A673 (cell line): ENCODE measurements around the gene CYP51A1. TPM values are rescaled to one million over a fixed set of nuclear protein-coding genes. Genes with fewer than 3 reads are reported as not detected.

Source experiments
- BruUV-seq: library from RNA; stranded (reverse); fragments of 400-500 nt; replicated peaks from 2 replicates; lab custom pipeline; 2021; lab: Mats Ljungman, UMichigan
- CTCF ChIA-PET: fragments of 300-600 bp; sonication (Branson Sonifier 250); formaldehyde crosslinking; loops from one replicate; lab custom pipeline; 2022; ENCODE audit warnings: antibody characterized with exemption; lab: Charles Lee
- POLR2A ChIA-PET: fragments of 300-600 bp; sonication (Branson Sonifier 250); formaldehyde crosslinking; loops from one replicate; lab custom pipeline; 2022; ENCODE audit warnings: antibody characterized with exemption; ENCODE audit not compliant: low non-redundant PET; lab: Charles Lee
- DNase-seq: peaks from one replicate; pipeline ENCODE4 v3.0.0-alpha.2; 2015; ENCODE audit warnings: low spot score
- H3K27ac ChIP-seq: fragments of 200-600 bp; sonication (generic); 2 replicates; pipeline ENCODE4 v1.5.1; 2016; ENCODE audit warnings: mixed run types, low read depth, mild to moderate bottlenecking, mixed read lengths, antibody characterized with exemption, low read length; ENCODE audit not compliant: poor library complexity, severe bottlenecking
- H3K27me3 ChIP-seq: fragments of 200-600 bp; sonication (generic); replicated peaks from 2 replicates; pipeline ENCODE4 v1.6.1; 2017; ENCODE audit warnings: mixed run types, low read depth, mild to moderate bottlenecking, mixed read lengths, antibody characterized with exemption, low read length; ENCODE audit not compliant: insufficient read depth, poor library complexity
- H3K36me3 ChIP-seq: fragments of 200-600 bp; sonication (generic); 2 replicates; pipeline ENCODE4 v1.6.1; 2016; ENCODE audit warnings: mixed run types, mild to moderate bottlenecking, mixed read lengths, antibody characterized with exemption, low read length; ENCODE audit not compliant: insufficient read depth, poor library complexity, severe bottlenecking
- H3K4me1 ChIP-seq: fragments of 200-600 bp; sonication (generic); 2 replicates; pipeline ENCODE4 v1.6.1; 2017; ENCODE audit warnings: mixed run types, mild to moderate bottlenecking, mixed read lengths, antibody characterized with exemption, low read length; ENCODE audit not compliant: insufficient read depth, poor library complexity, severe bottlenecking
- H3K4me3 ChIP-seq: fragments of 200-600 bp; sonication (generic); 2 replicates; pipeline ENCODE4 v1.5.1; 2016; ENCODE audit warnings: low read depth, mixed run types, mild to moderate bottlenecking, mixed read lengths, low read length; ENCODE audit not compliant: poor library complexity, severe bottlenecking
- H3K9me3 ChIP-seq: fragments of 200-600 bp; sonication (generic); 2 replicates; pipeline ENCODE4 v1.6.1; 2016; ENCODE audit warnings: mixed run types, low read depth, mild to moderate bottlenecking, mixed read lengths, antibody characterized with exemption, low read length; ENCODE audit not compliant: poor library complexity, severe bottlenecking
- CTCF ChIP-seq: fragments of 300-800, 200-600 bp; sonication (generic); conservative IDR thresholded peaks from 2 replicates; pipeline ENCODE4 v1.5.1; 2017; ENCODE audit warnings: low read depth, mild to moderate bottlenecking, antibody characterized with exemption, low read length, moderate library complexity, mixed read lengths
- EZH2 ChIP-seq: fragments of 200-600 bp; sonication (generic); IDR thresholded peaks from 2 replicates; pipeline ENCODE4 v1.6.1; 2017; ENCODE audit warnings: borderline replicate concordance, low read depth, mild to moderate bottlenecking, mixed read lengths, antibody characterized with exemption, low read length; ENCODE audit not compliant: poor library complexity, severe bottlenecking
- intact Hi-C: fragments of 100-400 bp; cut with micrococcal nuclease; formaldehyde crosslinking; loops from one replicate; pipeline ENCODE4 v1.10.0; 2022; ENCODE audit not compliant: unreplicated experiment
- total RNA-seq: library from RNA; stranded (reverse); gene quantifications from 2 replicates; pipeline ENCODE4 v1.2.3, GENCODE V29; 2021

Gene CYP51A1
- total RNA-seq, 1 experiment from 2014 or later: 150 TPM

GRCh38 chr7:92133737-92134270, 473 bp downstream of the CYP51A1 start:
- ChIA-PET CTCF (interaction anchor here (0.5 to 0.7 kb wide), 2 partner anchors 147 to 395 kb away, joined by 3 to 4 read pairs; partner anchors contain the start of gene RBM48), POLR2A (no interaction called here)
- Histone ChIP-seq H3K4me3 (peak overlapping the region; percentile 94), H3K4me1 (peaks cover 12% of the 10 kb centered on the region), H3K9me3 (no peaks in the 10 kb centered on the region), H3K36me3 (peaks cover 29% of the 10 kb centered on the region), H3K27me3 (no peaks in the 10 kb centered on the region), H3K27ac (peak overlapping the region; percentile 99)
- DNase-seq: peak; percentile 67
- TF ChIP-seq EZH2 (no peak), CTCF (peak; percentile 81)
- no TSS peak for BruUV-seq
- intact Hi-C loops: loop anchor here (5.0 kb wide), 1 partner anchor 313 kb away; the partner anchor contains the start of gene GATAD1

- CTCF ChIA-PET: interaction anchor here (0.7 kb wide), 1 partner anchor 396 kb away, joined by 4 read pairs; the partner anchor contains the start of gene RBM48
- no peaks in the 10 kb centered on the region for H3K9me3 ChIP-seq
- TF ChIP-seq CTCF (no peak), EZH2 (no peak)
- H3K27ac ChIP-seq: peak overlapping the region; percentile 99
- H3K4me1 ChIP-seq: peaks cover 12% of the 10 kb centered on the region
- no peaks in the 10 kb centered on the region for H3K27me3 ChIP-seq
- intact Hi-C loops: loop anchor here (5.0 kb wide), 1 partner anchor 314 kb away; the partner anchor contains the start of gene GATAD1
- H3K4me3 ChIP-seq: peak overlapping the region; percentile 94
- DNase-seq: no peak
- POLR2A ChIA-PET: interaction anchor here (0.6 kb wide), 1 partner anchor 29 kb away, joined by 5 read pairs; no protein-coding TSS in a partner anchor
- H3K36me3 ChIP-seq: peaks cover 35% of the 10 kb centered on the region
- no TSS peak for BruUV-seq
Observed at GRCh38 chr7:92133133-92133736, 1.0 kb downstream of the CYP51A1 start.

GRCh38 chr7:92131764-92132330, 2.4 kb downstream of the CYP51A1 start:
- Histone ChIP-seq H3K4me3 (peak overlapping the region; percentile 94), H3K9me3 (no peaks in the 10 kb centered on the region), H3K27ac (no peak overlapping the region), H3K4me1 (peaks cover 12% of the 10 kb centered on the region), H3K27me3 (no peaks in the 10 kb centered on the region), H3K36me3 (peaks cover 49% of the 10 kb centered on the region)
- ChIA-PET CTCF (interaction anchor here (0.7 kb wide), 1 partner anchor 286 kb away, joined by 4 read pairs; no protein-coding TSS in a partner anchor), POLR2A (no interaction called here)
- no peak for TF ChIP-seq EZH2
- no peak for TF ChIP-seq CTCF
- BruUV-seq: no TSS peak
- no peak for DNase-seq
- intact Hi-C loops: loop anchor here (5.0 kb wide), 1 partner anchor 315 kb away; the partner anchor contains the start of gene GATAD1
